Panc1 (cell line): ENCODE results near the gene APMAP.

Experiments used
- POLR2AphosphoS5 ChIP-seq: IDR thresholded peaks from 2 replicates; pipeline ENCODE4 v1.6.1; 2012; ENCODE audit warnings: mild to moderate bottlenecking, low read depth, low read length, moderate library complexity
- SIN3A ChIP-seq: IDR thresholded peaks from 2 replicates; pipeline ENCODE4 v1.6.1; 2012; ENCODE audit warnings: low read depth, mild to moderate bottlenecking, low read length, moderate library complexity, borderline replicate concordance; ENCODE audit not compliant: insufficient read depth
- TCF7L2 ChIP-seq: IDR thresholded peaks from 2 replicates; pipeline ENCODE4 v1.6.1; 2011; ENCODE audit warnings: mild to moderate bottlenecking, low read depth, low read length, inconsistent platforms
- TF ChIP-seq, protein P1 (sequence below): fragments of 450-650 bp; IDR thresholded peaks from 2 replicates; pipeline ENCODE4 v1.5.1; 2017; ENCODE audit warnings: mild to moderate bottlenecking

GRCh38 chr20:24959591-24960301 lies 32.8 kb downstream of the APMAP start:
- TF ChIP-seq, protein P1, sequence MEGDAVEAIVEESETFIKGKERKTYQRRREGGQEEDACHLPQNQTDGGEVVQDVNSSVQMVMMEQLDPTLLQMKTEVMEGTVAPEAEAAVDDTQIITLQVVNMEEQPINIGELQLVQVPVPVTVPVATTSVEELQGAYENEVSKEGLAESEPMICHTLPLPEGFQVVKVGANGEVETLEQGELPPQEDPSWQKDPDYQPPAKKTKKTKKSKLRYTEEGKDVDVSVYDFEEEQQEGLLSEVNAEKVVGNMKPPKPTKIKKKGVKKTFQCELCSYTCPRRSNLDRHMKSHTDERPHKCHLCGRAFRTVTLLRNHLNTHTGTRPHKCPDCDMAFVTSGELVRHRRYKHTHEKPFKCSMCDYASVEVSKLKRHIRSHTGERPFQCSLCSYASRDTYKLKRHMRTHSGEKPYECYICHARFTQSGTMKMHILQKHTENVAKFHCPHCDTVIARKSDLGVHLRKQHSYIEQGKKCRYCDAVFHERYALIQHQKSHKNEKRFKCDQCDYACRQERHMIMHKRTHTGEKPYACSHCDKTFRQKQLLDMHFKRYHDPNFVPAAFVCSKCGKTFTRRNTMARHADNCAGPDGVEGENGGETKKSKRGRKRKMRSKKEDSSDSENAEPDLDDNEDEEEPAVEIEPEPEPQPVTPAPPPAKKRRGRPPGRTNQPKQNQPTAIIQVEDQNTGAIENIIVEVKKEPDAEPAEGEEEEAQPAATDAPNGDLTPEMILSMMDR: no peak
- TF ChIP-seq POLR2AphosphoS5 (no peak), SIN3A (no peak), TCF7L2 (no peak)
